OCI-LY1 (cell line): ENCODE data around the gene VWA1.

ENCODE experiments used
- H2AFZ ChIP-seq: fragments of 200-600 bp; sonication (generic), shearing (Covaris generic); 2 replicates; pipeline ENCODE4 v1.6.0; 2014; ENCODE audit warnings: antibody characterized with exemption, mild to moderate bottlenecking, low read length
- H3F3A ChIP-seq: fragments of 200-600 bp; sonication (generic), shearing (Covaris generic); 2 replicates; pipeline ENCODE4 v1.6.0; 2014; ENCODE audit warnings: mild to moderate bottlenecking, antibody characterized with exemption, low read length, moderate library complexity; ENCODE audit not compliant: insufficient read depth
- H3K27ac ChIP-seq: fragments of 200-600 bp; sonication (generic); 2 replicates; pipeline ENCODE4 v1.5.1; 2014; ENCODE audit warnings: low read length, mixed run types, mild to moderate bottlenecking, low read depth; ENCODE audit not compliant: poor library complexity, severe bottlenecking
- H3K27me3 ChIP-seq: fragments of 200-600 bp; sonication (generic); 2 replicates; pipeline ENCODE4 v1.6.0; 2014; ENCODE audit warnings: antibody characterized with exemption, mild to moderate bottlenecking, low read length, moderate library complexity; ENCODE audit not compliant: insufficient read depth
- H3K36me3 ChIP-seq: fragments of 200-600 bp; sonication (generic); 2 replicates; pipeline ENCODE4 v1.6.1; 2014; ENCODE audit warnings: mild to moderate bottlenecking, antibody characterized with exemption, low read length, moderate library complexity, mixed read lengths; ENCODE audit not compliant: insufficient read depth
- H3K4me1 ChIP-seq: fragments of 200-600 bp; sonication (generic); 2 replicates; pipeline ENCODE4 v1.5.1; 2014; ENCODE audit warnings: mild to moderate bottlenecking, low read length, moderate library complexity; ENCODE audit not compliant: insufficient read depth, severe bottlenecking
- H3K4me2 ChIP-seq: fragments of 200-600 bp; sonication (generic), shearing (Covaris generic); 2 replicates; pipeline ENCODE4 v1.6.1; 2014; ENCODE audit warnings: low read length
- H3K4me3 ChIP-seq: fragments of 200-600 bp; sonication (generic); 2 replicates; pipeline ENCODE4 v1.5.1; 2014; ENCODE audit warnings: low read length, low read depth, mild to moderate bottlenecking, mixed read lengths; ENCODE audit not compliant: poor library complexity, severe bottlenecking
- H3K79me2 ChIP-seq: fragments of 200-600 bp; shearing (Covaris generic); 2 replicates; pipeline ENCODE4 v1.6.1; 2016; ENCODE audit warnings: mixed run types, low read length, mixed read lengths; ENCODE audit not compliant: insufficient read depth
- H3K9ac ChIP-seq: fragments of 200-600 bp; sonication (generic), shearing (Covaris generic); 2 replicates; pipeline ENCODE4 v1.6.1; 2014; ENCODE audit warnings: mild to moderate bottlenecking, low read length, mixed read lengths
- H3K9me2 ChIP-seq: fragments of 200-600 bp; sonication (generic), shearing (Covaris generic); 2 replicates; pipeline ENCODE4 v1.6.1; 2014; ENCODE audit warnings: low read depth, mild to moderate bottlenecking, low read length, mixed read lengths
- H3K9me3 ChIP-seq: fragments of 200-600 bp; shearing (Covaris generic); 2 replicates; pipeline ENCODE4 v1.6.1; 2014; ENCODE audit warnings: low read length, mixed read lengths
- H4K20me1 ChIP-seq: fragments of 200-600 bp; sonication (generic), shearing (Covaris generic); 2 replicates; pipeline ENCODE4 v1.6.0; 2016; ENCODE audit warnings: mild to moderate bottlenecking, low read length; ENCODE audit not compliant: insufficient read depth
- EZH2 ChIP-seq: fragments of 200-600 bp; sonication (generic), shearing (Covaris generic); IDR thresholded peaks from 2 replicates; pipeline ENCODE4 v1.8.0; 2017; ENCODE audit warnings: borderline replicate concordance, mixed run types, mild to moderate bottlenecking, antibody characterized with exemption, low read length, moderate library complexity, mixed read lengths
- TF ChIP-seq, protein P1 (sequence below): fragments of 200-600 bp; sonication (generic), shearing (Covaris generic); IDR thresholded peaks from 2 replicates; pipeline ENCODE4 v1.5.1; 2017; ENCODE audit warnings: mild to moderate bottlenecking, antibody characterized with exemption, low read length, moderate library complexity, mixed read lengths

VWA1 gene

GRCh38 chr1:1438531-1439381 lies 3.3 kb downstream of the VWA1 start:
- H2AFZ ChIP-seq, result no peak overlapping the region
- no peaks in the 10 kb centered on the region for H3K9me2 ChIP-seq
- no peaks in the 10 kb centered on the region for H3F3A ChIP-seq
- no peaks in the 10 kb centered on the region for H3K9me3 ChIP-seq
- peaks cover 7% of the 10 kb centered on the region; the same call in 1 of the 2 replicates for H3K27me3 ChIP-seq
- no peaks in the 10 kb centered on the region for H3K79me2 ChIP-seq
- H3K36me3 ChIP-seq, result no peaks in the 10 kb centered on the region
- H3K4me3 ChIP-seq, result no peak overlapping the region
- no peak overlapping the region for H3K27ac ChIP-seq
- TF ChIP-seq, protein P1, sequence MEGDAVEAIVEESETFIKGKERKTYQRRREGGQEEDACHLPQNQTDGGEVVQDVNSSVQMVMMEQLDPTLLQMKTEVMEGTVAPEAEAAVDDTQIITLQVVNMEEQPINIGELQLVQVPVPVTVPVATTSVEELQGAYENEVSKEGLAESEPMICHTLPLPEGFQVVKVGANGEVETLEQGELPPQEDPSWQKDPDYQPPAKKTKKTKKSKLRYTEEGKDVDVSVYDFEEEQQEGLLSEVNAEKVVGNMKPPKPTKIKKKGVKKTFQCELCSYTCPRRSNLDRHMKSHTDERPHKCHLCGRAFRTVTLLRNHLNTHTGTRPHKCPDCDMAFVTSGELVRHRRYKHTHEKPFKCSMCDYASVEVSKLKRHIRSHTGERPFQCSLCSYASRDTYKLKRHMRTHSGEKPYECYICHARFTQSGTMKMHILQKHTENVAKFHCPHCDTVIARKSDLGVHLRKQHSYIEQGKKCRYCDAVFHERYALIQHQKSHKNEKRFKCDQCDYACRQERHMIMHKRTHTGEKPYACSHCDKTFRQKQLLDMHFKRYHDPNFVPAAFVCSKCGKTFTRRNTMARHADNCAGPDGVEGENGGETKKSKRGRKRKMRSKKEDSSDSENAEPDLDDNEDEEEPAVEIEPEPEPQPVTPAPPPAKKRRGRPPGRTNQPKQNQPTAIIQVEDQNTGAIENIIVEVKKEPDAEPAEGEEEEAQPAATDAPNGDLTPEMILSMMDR, result no peak
- TF ChIP-seq EZH2, result no peak
- H4K20me1 ChIP-seq, result no peaks in the 10 kb centered on the region
- no peaks in the 10 kb centered on the region for H3K4me1 ChIP-seq
- H3K4me2 ChIP-seq, result no peak overlapping the region
- H3K9ac ChIP-seq, result no peak overlapping the region

DNA sequence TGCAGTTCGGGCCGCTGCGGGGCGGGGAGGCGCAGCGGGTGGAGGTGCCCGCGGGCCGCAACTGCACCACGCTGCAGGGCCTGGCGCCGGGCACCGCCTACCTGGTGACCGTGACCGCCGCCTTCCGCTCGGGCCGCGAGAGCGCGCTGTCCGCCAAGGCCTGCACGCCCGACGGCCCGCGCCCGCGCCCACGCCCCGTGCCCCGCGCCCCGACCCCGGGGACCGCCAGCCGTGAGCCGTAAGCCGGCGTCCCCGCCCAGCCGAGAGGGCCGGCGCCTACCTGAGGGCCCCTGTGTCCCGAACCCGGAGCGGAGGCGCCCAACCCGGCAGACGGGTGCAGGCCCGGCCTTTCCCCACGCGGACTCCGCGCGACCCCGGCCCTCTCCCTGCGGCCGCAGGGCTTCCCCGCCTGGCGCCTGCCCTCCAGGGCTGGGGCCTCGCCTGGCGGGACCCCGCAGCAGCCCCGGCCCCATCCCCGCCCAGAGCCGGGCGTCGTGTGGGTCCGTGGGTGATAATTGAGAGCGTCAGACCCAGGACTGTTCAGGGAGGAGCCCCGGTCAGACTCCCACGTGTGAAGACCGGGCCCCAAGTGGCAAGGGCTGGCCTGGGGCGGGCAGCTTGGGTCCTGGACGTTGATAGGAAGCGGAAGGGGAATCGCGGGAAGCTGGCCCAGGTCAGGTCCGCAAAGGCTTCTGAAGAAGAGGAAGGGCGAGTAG lies 4.2 kb downstream of the VWA1 start:
- TF ChIP-seq EZH2, result no peak
- TF ChIP-seq, protein P1, result no peak
- Histone ChIP-seq H2AFZ (no peak overlapping the region), H3K4me1 (no peaks in the 10 kb centered on the region), H3K4me2 (no peak overlapping the region), H3K27ac (no peak overlapping the region), H3K9ac (no peak overlapping the region), H3K27me3 (peaks cover 6% of the 10 kb centered on the region; the same call in 1 of the 2 replicates), H4K20me1 (no peaks in the 10 kb centered on the region), H3F3A (no peaks in the 10 kb centered on the region), H3K9me3 (no peaks in the 10 kb centered on the region), H3K79me2 (no peaks in the 10 kb centered on the region), H3K36me3 (no peaks in the 10 kb centered on the region), H3K9me2 (no peaks in the 10 kb centered on the region), H3K4me3 (no peak overlapping the region)

GRCh38 chr1:1440262-1441001 lies 4.9 kb downstream of the VWA1 start:
- Histone ChIP-seq H4K20me1 (no peaks in the 10 kb centered on the region), H3K36me3 (no peaks in the 10 kb centered on the region), H3K27ac (no peak overlapping the region), H3K9ac (no peak overlapping the region), H3K27me3 (no peaks in the 10 kb centered on the region; the same call in 1 of the 2 replicates), H3K79me2 (no peaks in the 10 kb centered on the region), H3K4me3 (no peak overlapping the region), H3K9me3 (no peaks in the 10 kb centered on the region), H2AFZ (no peak overlapping the region), H3F3A (no peaks in the 10 kb centered on the region), H3K4me1 (no peaks in the 10 kb centered on the region), H3K9me2 (no peaks in the 10 kb centered on the region), H3K4me2 (no peak overlapping the region)
- TF ChIP-seq, protein P1, result no peak
- no peak for TF ChIP-seq EZH2
